Neural cell (in vitro differentiated cells): ENCODE data around the gene PML. TPM values are rescaled to one million over a fixed set of nuclear protein-coding genes. Genes with fewer than 3 reads are reported as not detected.

Experiments used
- H2AFZ ChIP-seq: fragments of 200-600, 300-800 bp; sonication (generic), shearing (Covaris generic); 2 replicates; pipeline ENCODE4 v1.6.0; 2014; ENCODE audit warnings: low read depth, mild to moderate bottlenecking, antibody characterized with exemption, low read length, moderate library complexity
- H3F3A ChIP-seq: fragments of 200-600 bp; shearing (Covaris generic); 2 replicates; pipeline ENCODE4 v1.6.1; 2016; ENCODE audit warnings: mild to moderate bottlenecking, moderate library complexity, mixed read lengths, antibody characterized with exemption, low read length; ENCODE audit not compliant: insufficient read depth, poor library complexity, severe bottlenecking
- H3K27ac ChIP-seq: fragments of 200-600, 300-800 bp; sonication (generic), shearing (Covaris generic); 2 replicates; pipeline ENCODE4 v1.5.1; 2014; ENCODE audit warnings: mild to moderate bottlenecking, low read length, moderate library complexity
- H3K27me3 ChIP-seq: fragments of 300-800, 200-600 bp; sonication (generic), shearing (Covaris generic); 2 replicates; pipeline ENCODE4 v1.6.0; 2014; ENCODE audit warnings: mild to moderate bottlenecking, low read depth, low read length, moderate library complexity; ENCODE audit not compliant: insufficient read depth
- H3K36me3 ChIP-seq: fragments of 300-800, 200-600 bp; sonication (generic), shearing (Covaris generic); 2 replicates; pipeline ENCODE4 v1.5.1; 2014; ENCODE audit warnings: mild to moderate bottlenecking, antibody characterized with exemption, low read length, moderate library complexity; ENCODE audit not compliant: insufficient read depth
- H3K4me2 ChIP-seq: fragments of 300-800, 200-600 bp; sonication (generic), shearing (Covaris generic); 2 replicates; pipeline ENCODE4 v1.6.0; 2014; ENCODE audit warnings: mild to moderate bottlenecking, low read length
- H3K4me3 ChIP-seq: fragments of 300-800, 200-600 bp; sonication (generic), shearing (Covaris generic); 2 replicates; pipeline ENCODE4 v1.5.1; 2014; ENCODE audit warnings: mild to moderate bottlenecking, low read length, moderate library complexity
- H3K79me2 ChIP-seq: fragments of 200-600 bp; shearing (Covaris generic); replicated peaks from 2 replicates; pipeline ENCODE4 v1.6.0; 2014; ENCODE audit warnings: mild to moderate bottlenecking, low read length, moderate library complexity; ENCODE audit not compliant: insufficient read depth
- H3K9ac ChIP-seq: fragments of 300-800, 200-600 bp; sonication (generic), shearing (Covaris generic); 2 replicates; pipeline ENCODE4 v1.6.1; 2016; ENCODE audit warnings: mild to moderate bottlenecking, low read length, mixed read lengths
- H3K9me2 ChIP-seq: fragments of 200-600 bp; shearing (Covaris generic); 2 replicates; pipeline ENCODE4 v1.6.1; 2016; ENCODE audit warnings: mild to moderate bottlenecking, low read length, mixed read lengths; ENCODE audit not compliant: insufficient read depth
- H3K9me3 ChIP-seq: fragments of 200-600, 300-800 bp; sonication (generic), shearing (Covaris generic); 2 replicates; pipeline ENCODE4 v1.6.1; 2016; ENCODE audit warnings: mild to moderate bottlenecking, mixed run types, low read length, moderate library complexity, mixed read lengths
- H4K20me1 ChIP-seq: fragments of 200-600 bp; shearing (Covaris generic); 2 replicates; pipeline ENCODE4 v1.6.1; 2016; ENCODE audit warnings: mild to moderate bottlenecking, mixed run types; ENCODE audit not compliant: insufficient read depth
- EP300 ChIP-seq: fragments of 450-650 bp; conservative IDR thresholded peaks from 2 replicates; pipeline ENCODE4 v1.6.1; 2014; ENCODE audit warnings: antibody characterized with exemption, mild to moderate bottlenecking, moderate library complexity; ENCODE audit not compliant: poor library complexity, severe bottlenecking
- EZH2 ChIP-seq: fragments of 200-600, 300-800 bp; shearing (Covaris generic), sonication (generic); IDR thresholded peaks from 2 replicates; pipeline ENCODE4 v1.6.1; 2014; ENCODE audit warnings: antibody characterized with exemption, low read length, borderline replicate concordance, mild to moderate bottlenecking; ENCODE audit not compliant: insufficient read depth, poor library complexity, severe bottlenecking
- MXI1 ChIP-seq: fragments of 450-650 bp; conservative IDR thresholded peaks from 2 replicates; pipeline ENCODE4 v1.6.1; 2014; ENCODE audit warnings: antibody characterized with exemption, mild to moderate bottlenecking; ENCODE audit not compliant: poor library complexity, severe bottlenecking
- POLR2AphosphoS5 ChIP-seq: IDR thresholded peaks from 2 replicates; pipeline ENCODE4 v1.6.1; 2012
- RAD21 ChIP-seq: fragments of 450-650 bp; conservative IDR thresholded peaks from 2 replicates; pipeline ENCODE4 v1.6.1; 2014; ENCODE audit warnings: antibody characterized with exemption, mild to moderate bottlenecking, moderate library complexity
- SMC3 ChIP-seq: fragments of 450-650 bp; conservative IDR thresholded peaks from 2 replicates; pipeline ENCODE4 v1.6.1; 2014; ENCODE audit warnings: antibody characterized with exemption, mild to moderate bottlenecking, moderate library complexity; ENCODE audit not compliant: poor library complexity
- TAF1 ChIP-seq: IDR thresholded peaks from 2 replicates; pipeline ENCODE4 v1.6.1; 2012; ENCODE audit warnings: low read depth
- polyA minus RNA-seq: library from RNA; depleted of rRNA, polyadenylated mRNA; stranded (reverse); fragments of >200 nt; gene quantifications from 2 replicates; pipeline ENCODE4 v1.2.3, GENCODE V29; 2014
- polyA plus RNA-seq: library from polyadenylated mRNA; depleted of rRNA; stranded (reverse); fragments of >200 nt; gene quantifications from 2 replicates; pipeline ENCODE4 v1.2.3, GENCODE V29; 2014
- TF ChIP-seq, protein P1 (sequence below): fragments of 450-650 bp; IDR thresholded peaks from 2 replicates; pipeline ENCODE4 v1.5.1; 2014; ENCODE audit warnings: antibody characterized with exemption, mild to moderate bottlenecking, moderate library complexity; ENCODE audit not compliant: poor library complexity, severe bottlenecking
- TF ChIP-seq, protein P2 (sequence below): IDR thresholded peaks from 2 replicates; pipeline ENCODE4 v1.6.1; 2012; ENCODE audit warnings: borderline replicate concordance

The PML gene, protein sequence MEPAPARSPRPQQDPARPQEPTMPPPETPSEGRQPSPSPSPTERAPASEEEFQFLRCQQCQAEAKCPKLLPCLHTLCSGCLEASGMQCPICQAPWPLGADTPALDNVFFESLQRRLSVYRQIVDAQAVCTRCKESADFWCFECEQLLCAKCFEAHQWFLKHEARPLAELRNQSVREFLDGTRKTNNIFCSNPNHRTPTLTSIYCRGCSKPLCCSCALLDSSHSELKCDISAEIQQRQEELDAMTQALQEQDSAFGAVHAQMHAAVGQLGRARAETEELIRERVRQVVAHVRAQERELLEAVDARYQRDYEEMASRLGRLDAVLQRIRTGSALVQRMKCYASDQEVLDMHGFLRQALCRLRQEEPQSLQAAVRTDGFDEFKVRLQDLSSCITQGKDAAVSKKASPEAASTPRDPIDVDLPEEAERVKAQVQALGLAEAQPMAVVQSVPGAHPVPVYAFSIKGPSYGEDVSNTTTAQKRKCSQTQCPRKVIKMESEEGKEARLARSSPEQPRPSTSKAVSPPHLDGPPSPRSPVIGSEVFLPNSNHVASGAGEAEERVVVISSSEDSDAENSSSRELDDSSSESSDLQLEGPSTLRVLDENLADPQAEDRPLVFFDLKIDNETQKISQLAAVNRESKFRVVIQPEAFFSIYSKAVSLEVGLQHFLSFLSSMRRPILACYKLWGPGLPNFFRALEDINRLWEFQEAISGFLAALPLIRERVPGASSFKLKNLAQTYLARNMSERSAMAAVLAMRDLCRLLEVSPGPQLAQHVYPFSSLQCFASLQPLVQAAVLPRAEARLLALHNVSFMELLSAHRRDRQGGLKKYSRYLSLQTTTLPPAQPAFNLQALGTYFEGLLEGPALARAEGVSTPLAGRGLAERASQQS
- polyA plus RNA-seq (4.7 and 10.9 TPM in 2 replicates), polyA minus RNA-seq (12.9 and 14.8 TPM in 2 replicates)

DNA sequence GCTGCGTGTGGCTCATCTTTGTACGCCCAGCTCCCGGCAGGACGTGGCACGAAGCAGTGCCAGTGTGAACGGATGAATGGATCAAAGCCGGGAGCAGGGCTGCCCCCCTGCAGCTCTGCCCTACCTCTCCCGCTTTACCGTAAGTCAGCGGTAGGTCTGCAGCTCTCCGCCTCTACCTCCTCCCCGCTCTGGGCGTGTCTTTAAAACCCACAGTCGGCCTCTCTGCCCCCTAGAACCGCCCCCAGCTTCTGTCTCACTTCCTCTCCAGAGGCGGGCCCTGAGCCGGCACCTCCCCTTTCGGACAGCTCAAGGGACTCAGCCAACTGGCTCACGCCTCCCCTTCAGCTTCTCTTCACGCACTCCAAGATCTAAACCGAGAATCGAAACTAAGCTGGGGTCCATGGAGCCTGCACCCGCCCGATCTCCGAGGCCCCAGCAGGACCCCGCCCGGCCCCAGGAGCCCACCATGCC, at the start of gene PML:
Gene PML (plus strand): TSS at position 304 of the 471 bp plus-strand sequence. CDS start 97 bp downstream, at position 401.
- H3K27me3 ChIP-seq = no peaks in the 10 kb centered on the region
- peak within 1 kb of the TSS; percentile 72 for H3K4me2 ChIP-seq
- H3K27ac ChIP-seq = peak within 1 kb of the TSS; percentile 72
- H3K4me3 ChIP-seq = peak within 1 kb of the TSS; percentile 99
- no peaks in the 10 kb centered on the region for H3F3A ChIP-seq
- no peaks in the 10 kb centered on the region for H3K9me3 ChIP-seq
- peak within 1 kb of the TSS; percentile 96 for H2AFZ ChIP-seq
- peaks cover 22% of the 10 kb centered on the region for H3K79me2 ChIP-seq
- no peaks in the 10 kb centered on the region for H4K20me1 ChIP-seq
- H3K9ac ChIP-seq = peak within 1 kb of the TSS; percentile 87
- TF ChIP-seq POLR2AphosphoS5 (peak; percentile 79), EZH2 (no peak), RAD21 (no peak), EP300 (no peak), SMC3 (peak; percentile 33), TAF1 (peak; percentile 60), MXI1 (peak; percentile 53)
- TF ChIP-seq, protein P1, sequence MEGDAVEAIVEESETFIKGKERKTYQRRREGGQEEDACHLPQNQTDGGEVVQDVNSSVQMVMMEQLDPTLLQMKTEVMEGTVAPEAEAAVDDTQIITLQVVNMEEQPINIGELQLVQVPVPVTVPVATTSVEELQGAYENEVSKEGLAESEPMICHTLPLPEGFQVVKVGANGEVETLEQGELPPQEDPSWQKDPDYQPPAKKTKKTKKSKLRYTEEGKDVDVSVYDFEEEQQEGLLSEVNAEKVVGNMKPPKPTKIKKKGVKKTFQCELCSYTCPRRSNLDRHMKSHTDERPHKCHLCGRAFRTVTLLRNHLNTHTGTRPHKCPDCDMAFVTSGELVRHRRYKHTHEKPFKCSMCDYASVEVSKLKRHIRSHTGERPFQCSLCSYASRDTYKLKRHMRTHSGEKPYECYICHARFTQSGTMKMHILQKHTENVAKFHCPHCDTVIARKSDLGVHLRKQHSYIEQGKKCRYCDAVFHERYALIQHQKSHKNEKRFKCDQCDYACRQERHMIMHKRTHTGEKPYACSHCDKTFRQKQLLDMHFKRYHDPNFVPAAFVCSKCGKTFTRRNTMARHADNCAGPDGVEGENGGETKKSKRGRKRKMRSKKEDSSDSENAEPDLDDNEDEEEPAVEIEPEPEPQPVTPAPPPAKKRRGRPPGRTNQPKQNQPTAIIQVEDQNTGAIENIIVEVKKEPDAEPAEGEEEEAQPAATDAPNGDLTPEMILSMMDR = no peak
- TF ChIP-seq, protein P2, sequence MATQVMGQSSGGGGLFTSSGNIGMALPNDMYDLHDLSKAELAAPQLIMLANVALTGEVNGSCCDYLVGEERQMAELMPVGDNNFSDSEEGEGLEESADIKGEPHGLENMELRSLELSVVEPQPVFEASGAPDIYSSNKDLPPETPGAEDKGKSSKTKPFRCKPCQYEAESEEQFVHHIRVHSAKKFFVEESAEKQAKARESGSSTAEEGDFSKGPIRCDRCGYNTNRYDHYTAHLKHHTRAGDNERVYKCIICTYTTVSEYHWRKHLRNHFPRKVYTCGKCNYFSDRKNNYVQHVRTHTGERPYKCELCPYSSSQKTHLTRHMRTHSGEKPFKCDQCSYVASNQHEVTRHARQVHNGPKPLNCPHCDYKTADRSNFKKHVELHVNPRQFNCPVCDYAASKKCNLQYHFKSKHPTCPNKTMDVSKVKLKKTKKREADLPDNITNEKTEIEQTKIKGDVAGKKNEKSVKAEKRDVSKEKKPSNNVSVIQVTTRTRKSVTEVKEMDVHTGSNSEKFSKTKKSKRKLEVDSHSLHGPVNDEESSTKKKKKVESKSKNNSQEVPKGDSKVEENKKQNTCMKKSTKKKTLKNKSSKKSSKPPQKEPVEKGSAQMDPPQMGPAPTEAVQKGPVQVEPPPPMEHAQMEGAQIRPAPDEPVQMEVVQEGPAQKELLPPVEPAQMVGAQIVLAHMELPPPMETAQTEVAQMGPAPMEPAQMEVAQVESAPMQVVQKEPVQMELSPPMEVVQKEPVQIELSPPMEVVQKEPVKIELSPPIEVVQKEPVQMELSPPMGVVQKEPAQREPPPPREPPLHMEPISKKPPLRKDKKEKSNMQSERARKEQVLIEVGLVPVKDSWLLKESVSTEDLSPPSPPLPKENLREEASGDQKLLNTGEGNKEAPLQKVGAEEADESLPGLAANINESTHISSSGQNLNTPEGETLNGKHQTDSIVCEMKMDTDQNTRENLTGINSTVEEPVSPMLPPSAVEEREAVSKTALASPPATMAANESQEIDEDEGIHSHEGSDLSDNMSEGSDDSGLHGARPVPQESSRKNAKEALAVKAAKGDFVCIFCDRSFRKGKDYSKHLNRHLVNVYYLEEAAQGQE = no peak
- H3K36me3 ChIP-seq = no peaks in the 10 kb centered on the region
- H3K9me2 ChIP-seq = no peaks in the 10 kb centered on the region

DNA sequence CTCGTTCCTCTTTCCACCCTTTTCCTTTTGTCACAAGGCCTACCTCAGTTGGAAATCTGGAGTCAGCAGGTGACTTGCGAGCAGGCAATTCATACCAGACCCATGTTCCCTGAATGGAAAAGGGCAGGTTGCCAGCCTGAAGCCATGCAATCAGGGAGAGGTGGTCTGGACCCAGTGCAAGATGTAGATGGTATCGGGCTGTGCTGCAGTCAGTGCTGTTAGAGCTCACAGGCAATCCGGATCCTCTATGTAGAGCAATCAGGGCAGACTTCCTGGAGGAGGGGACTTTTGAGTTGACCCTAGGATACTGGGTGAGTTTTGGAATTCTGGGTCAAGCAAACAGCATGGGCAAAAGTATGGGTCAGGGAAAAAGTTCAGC, 49.4 kb upstream of the PML start:
- Histone ChIP-seq H3K4me2 (no peak overlapping the region), H3K9me3 (no peaks in the 10 kb centered on the region), H3K9ac (no peak overlapping the region), H3K79me2 (no peaks in the 10 kb centered on the region), H3K27me3 (no peaks in the 10 kb centered on the region), H3K36me3 (no peaks in the 10 kb centered on the region), H3F3A (no peaks in the 10 kb centered on the region), H3K4me3 (no peak overlapping the region), H4K20me1 (no peaks in the 10 kb centered on the region), H3K27ac (no peak overlapping the region), H3K9me2 (no peaks in the 10 kb centered on the region), H2AFZ (no peak overlapping the region)
- TF ChIP-seq RAD21 = no peak
- no peak for TF ChIP-seq EZH2
- no peak for TF ChIP-seq TAF1
- TF ChIP-seq, protein P1 = no peak
- TF ChIP-seq EP300 = no peak
- TF ChIP-seq SMC3 = no peak
